Suppressor macrophage treated with lipopolysaccharide for 4 hours (primary cell): ENCODE measurements around the gene MGA.

Experiments
- DNase-seq: peaks from one replicate; pipeline ENCODE4 v3.0.0-alpha.2; 2020

The MGA gene

GRCh38 chr15:41789236-41789635, 129.0 kb downstream of the MGA start:
- no peak for DNase-seq

GRCh38 chr15:41789662-41790061, 129.5 kb downstream of the MGA start:
- DNase-seq = no peak

DNA sequence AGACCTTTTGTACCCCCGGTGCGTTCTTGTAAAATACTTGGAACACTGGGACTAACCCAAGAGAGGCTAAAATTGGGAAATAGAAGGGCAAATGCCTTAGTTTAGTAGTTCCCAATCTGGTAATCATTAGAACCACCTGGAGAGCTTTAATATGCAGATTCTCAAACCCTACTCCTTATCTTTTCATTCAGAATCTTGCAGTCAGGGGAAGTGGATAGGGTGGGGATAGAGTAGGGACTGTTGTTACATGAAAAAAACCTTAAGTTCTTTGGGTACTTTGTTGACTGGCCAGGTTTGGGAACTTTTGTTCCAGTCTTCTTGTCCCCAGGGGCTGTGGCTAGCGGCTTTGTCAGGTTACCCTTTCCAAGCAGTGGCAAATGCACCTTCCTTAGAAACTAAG, 130.0 kb downstream of the MGA start:
- no peak for DNase-seq

- no peak for DNase-seq
Measured at GRCh38 chr15:41790756-41791546, 130.7 kb downstream of the MGA start.

- no peak for DNase-seq
Measured at GRCh38 chr15:41791547-41791937, 131.3 kb downstream of the MGA start.

GRCh38 chr15:41792000-41792637, 131.9 kb downstream of the MGA start:
- DNase-seq = no peak

GRCh38 chr15:41794081-41794480, 133.9 kb downstream of the MGA start:
- no peak for DNase-seq

- DNase-seq = no peak
Measured at GRCh38 chr15:41795996-41796856, 136.0 kb downstream of the MGA start.

GRCh38 chr15:41797201-41797944, 137.2 kb downstream of the MGA start:
- DNase-seq = peak; percentile 60

- no peak for DNase-seq
Measured at GRCh38 chr15:41798607-41799487, 138.6 kb downstream of the MGA start.

DNA sequence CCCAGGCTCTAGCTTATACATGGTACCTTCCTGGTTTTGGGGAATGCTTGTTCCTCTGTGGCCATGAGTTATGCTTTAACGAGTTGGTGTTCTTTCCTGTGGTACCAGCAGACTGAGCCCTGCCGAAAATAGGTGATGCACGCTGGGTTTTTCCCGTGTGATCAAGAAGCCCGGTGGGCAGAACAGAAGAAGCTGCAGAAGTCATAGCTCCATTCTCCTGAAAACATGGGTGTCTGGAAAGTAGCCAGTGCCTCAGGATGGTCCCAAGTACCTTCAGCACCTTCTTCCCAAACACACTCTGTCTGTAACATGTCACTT, 139.2 kb downstream of the MGA start:
- no peak for DNase-seq

DNA sequence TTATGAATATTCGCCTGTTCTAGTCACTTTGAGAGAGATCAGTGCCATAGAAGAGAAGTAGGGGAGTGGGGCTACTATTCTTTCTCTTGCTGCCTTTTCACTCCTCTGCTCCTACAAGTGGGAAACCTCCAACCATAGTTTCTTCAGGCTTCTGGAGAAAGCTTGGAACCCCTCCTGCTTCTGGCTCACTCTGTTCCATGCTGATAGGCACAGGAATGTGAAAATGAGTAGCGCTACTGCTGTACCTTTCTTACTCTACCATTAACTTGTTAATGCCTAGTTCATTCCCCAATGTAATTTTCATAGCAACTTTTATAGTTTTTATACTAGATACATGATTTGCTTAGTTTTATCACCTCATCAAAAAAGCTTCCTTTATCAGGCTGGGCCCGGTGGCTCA, 141.0 kb downstream of the MGA start:
- no peak for DNase-seq

DNA sequence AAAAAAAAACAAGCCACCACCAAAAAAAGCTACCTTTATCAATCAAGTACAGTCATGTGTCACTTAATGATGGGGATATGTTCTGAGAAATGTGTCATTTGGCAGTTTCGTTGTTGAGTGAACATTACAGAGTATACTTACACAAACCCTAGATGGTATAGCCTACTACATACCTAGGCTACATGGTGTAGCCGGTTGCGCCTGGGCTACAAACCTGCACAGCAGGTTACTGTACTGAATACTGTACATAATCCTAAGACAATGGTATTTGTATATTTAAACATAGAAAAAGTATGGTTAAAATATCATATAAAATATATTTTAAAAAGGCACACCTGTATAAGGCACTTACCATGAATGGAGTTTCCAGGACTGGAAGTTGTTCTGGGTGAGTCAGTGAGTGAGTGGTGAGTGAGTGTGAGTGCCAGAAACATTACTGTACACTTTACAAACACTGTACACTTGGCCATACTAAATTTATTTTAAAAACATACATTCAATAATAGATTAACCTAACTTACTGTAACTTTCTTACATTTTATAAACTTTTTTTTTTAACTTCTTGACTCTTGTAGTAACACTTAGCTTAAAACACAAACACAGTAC, 141.7 kb downstream of the MGA start:
- DNase-seq = no peak

GRCh38 chr15:41804361-41804760, 144.2 kb downstream of the MGA start:
- no peak for DNase-seq

GRCh38 chr15:41804916-41805666, 144.9 kb downstream of the MGA start:
- DNase-seq = no peak

GRCh38 chr15:41805711-41806110, 145.5 kb downstream of the MGA start:
- DNase-seq = no peak

DNA sequence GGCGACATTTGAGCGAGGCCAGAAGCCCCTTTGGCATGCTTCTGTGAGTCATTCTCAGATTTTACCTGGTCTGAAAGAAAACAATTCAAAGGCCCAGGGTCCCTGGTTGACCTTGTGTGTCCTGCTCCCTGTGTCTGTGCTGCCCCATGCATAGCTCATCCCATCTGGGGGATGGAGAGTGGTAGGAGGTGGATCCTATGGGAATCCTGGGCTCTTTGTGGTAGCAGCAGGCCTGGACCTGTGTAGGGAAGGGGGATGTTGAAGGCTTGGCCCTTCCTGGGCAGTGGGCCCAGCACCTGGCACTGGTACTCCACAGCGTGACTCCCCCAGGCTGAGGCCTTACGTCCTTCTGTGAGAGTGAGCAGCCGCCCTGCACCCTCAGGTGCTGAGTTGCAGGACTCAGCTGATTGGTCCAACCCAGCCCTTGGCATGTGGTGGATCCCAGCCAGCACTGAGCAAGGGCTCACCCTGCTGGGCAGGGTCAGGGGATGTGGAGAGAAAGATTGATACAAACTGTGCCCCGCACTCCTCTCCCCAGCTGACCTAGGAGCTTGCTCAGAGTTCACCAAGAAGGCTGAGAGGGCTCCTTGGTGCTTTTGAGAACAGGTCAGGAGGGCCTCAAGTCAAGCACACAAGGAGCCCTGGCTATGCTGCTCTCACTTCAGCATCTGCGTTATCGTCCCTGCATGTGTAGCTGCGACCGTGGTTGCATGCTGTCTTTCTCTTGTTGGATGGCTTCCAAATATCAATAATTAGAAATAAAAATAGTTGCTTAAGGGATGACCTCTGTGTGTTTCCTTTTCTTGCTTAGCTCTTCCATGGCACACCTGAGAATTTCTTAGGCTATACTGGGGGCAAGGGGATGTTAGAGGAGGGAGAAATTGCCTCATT, 146.3 kb downstream of the MGA start:
- no peak for DNase-seq

DNA sequence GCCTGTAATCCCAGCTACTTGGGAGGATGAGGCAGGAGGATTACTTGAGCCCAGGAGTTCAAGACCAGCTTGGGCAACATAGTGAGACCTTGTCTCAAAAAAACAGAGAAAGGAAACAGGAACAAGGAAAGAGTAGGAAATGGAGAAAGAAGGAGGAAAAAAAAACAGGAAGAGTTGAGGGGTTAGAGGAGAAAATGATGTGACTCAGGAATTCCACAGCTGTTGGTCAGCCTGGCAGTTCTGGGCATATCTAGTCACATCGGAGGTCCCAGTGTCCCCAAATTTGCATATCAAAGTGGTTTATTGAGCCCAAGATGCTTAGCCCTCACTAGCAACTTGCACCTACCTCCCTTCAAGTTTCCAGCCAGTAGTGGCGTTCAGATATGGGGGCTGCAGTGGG, 148.9 kb downstream of the MGA start:
- DNase-seq = peak; percentile 40

DNA sequence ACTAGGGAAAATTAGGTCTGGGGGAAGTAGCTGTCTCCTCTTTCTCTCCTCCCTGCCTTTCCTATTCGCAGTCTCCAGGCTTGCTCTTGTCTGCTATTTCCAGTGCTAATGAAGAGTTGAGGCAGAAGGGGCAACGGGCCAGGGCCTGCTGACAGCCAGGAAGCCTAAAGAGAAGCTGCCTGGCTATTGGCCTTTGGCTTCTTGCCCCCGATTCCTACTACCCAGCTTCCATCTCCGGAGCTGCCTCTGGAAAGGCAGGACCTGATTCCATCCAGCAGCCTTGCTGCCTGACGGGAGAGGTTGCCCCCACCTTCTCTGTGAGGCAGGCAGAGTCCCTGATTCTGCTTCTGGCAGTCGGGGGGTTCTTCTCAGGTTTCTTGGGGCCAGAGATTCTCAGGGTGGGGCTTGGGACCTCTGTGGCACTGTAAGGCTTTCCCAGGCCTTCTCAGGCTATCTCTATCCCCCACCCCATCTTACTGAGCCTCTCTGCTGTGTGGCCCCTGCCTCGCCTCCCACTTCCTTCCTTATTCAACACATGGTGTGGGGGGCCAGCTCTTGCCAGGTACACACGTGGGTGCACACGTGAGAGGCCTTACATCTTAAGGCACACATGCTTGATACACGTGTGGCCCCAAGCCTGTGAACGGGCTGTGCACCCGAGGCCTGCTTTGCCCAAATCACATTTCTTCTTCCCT, 149.5 kb downstream of the MGA start:
- no peak for DNase-seq
